Stimulated activated CD8-positive, alpha-beta memory T cell treated with anti-CD3 and anti-CD28 coated beads, Interleukin-12 subunit alpha, Interleukin-12 subunit beta, amount 100 ng/mL, for 24 hours (primary cell): ENCODE data around the gene TMC1.
A peak's percentile ranks its signal among the peaks of the same experiment; 100 is the strongest.
"Not testable (repeated sequence)": the region's sequence is repeated elsewhere in the genome, so short reads cannot be mapped to it uniquely, and the experiment has no call there.

Source experiments
- DNase-seq: peaks from one replicate; pipeline ENCODE4 v3.0.0-alpha.2; 2020; ENCODE audit errors: extremely low read depth

The TMC1 gene

DNA sequence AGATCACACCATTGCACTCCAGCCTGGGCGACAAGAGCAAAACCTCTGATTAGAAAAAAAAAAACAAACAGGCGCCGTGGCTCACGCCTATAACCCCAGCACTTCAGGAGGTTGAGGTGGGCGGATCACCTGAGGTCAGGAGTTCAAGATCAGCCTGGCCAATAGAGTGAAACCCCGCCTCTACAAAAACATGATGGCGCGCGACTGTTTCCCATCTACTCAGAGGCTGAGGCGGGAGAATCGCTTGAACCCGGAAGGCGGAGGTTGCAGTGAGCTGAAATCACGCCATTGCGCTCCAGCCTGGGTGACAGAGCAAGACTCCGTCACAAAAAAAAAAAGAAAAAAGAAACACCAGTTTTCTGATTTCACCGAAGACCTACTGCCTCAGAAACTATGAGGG, at the start of gene TMC1:
TMC1 (plus strand) TSS at position 193 of the 400 bp plus-strand sequence. CDS start 127,041 bp downstream, outside the sequence.
- DNase-seq: not testable (repeated sequence)

DNA sequence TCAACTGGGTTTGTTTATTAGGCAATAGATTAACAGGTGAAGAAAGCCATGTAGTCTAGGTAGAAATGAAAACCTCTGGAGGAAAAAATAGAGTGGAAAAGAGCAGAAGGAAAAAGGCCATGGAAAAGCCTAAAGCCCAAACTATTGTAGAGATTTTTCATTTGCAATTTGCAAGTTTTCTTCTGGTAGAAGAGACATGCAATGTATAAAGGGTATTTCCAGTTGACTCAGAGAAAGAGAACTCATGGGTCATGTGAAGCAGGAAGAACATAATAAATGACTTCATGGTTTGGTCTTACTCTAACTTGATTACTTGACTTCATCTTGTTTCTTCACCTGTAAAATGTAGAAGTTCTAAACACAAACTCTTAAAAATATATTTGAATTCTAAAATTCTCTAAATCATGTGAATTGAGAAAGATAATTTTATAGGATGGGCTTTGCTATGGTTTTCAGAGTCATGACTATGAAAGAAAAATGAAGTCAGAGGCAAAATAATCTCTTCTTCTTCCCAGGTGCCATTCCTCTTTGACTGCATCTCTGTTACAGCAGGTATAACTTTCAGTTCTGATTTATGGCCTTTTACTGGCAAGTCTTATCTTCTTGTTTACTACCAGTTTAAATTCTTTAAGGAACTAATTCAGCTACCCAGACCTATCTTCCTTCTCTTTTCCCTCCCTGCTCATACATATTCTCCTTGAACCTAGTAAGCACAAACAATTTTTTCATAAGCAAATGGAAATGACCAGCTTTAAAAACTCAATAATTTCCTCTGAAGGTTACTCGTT, 47.7 kb upstream of the TMC1 start:
- no peak for DNase-seq

DNA sequence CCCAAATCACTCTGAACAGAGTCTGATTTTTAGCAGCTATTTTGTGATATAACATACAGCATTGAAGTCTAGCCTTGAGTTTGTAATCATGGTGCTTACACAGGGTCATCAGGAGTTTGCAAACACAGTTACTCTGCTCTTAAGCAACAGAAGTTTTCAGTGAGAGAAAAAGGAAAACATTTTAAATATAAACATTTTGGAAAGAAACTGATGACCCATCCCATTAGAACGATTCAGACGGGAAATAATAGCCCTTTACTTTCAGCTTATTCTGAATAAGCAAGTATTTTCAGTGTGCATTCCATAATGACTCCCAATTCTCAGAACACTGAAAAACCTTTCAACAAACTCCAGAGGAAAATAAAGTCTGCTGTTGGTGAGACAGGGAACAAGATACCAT, 46.7 kb upstream of the TMC1 start:
- no peak for DNase-seq

DNA sequence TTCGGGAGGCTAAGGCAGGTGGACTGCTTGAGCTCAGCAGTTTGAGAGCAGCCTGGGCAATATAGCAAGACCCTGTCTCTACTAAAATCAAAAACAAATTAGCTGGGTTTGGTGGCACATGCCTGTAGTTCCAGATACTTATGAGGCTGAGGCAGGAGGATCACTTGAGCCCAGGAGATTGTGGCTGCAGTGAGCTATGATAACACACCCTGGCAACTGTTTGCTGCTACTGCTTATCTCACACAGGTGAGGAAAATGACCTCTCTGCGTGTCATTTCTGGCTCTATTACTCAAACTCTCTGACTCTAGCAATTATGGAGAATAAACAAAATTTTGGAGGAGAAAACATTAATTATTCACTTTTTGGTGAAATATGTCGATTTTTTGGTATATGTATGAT, 45.3 kb upstream of the TMC1 start:
- no peak for DNase-seq

DNA sequence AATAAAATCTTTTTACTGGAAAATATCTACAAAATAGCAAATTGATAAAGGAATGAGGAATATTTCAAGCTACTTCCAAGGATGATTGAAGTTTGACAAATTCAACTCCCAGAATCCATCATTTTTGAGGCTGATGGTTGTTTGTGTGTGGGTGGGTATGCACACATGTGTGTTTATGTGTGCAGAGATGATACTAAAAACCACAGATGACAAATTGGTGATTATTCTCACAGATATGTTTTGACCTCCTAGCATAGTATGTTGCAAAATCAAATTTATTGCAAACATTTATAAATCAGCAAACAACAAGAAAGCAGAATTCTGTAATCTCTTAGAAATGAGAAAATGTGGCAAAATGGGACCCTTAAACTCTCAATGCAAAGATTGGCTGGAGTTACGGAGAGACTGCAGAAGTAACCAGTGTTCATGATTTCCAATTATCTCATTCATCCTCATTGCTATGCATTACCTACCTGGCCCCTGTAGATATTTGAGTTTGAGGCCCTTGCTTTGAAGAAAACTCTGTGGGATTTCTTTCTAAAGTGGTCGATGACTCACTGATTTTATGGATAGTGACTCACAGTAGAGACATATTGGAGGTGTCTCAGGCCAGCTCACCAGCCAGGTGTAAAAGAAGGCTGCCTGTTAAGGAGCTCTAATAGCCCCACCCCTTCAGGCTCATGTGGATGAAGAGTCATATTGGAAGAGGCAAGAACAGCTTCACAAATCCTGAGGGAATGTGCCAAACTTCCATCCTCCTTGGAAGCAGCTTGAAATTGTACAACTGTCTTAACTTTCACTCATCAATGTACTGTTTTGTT, 44.6 kb upstream of the TMC1 start:
- DNase-seq: peak; percentile 26

DNA sequence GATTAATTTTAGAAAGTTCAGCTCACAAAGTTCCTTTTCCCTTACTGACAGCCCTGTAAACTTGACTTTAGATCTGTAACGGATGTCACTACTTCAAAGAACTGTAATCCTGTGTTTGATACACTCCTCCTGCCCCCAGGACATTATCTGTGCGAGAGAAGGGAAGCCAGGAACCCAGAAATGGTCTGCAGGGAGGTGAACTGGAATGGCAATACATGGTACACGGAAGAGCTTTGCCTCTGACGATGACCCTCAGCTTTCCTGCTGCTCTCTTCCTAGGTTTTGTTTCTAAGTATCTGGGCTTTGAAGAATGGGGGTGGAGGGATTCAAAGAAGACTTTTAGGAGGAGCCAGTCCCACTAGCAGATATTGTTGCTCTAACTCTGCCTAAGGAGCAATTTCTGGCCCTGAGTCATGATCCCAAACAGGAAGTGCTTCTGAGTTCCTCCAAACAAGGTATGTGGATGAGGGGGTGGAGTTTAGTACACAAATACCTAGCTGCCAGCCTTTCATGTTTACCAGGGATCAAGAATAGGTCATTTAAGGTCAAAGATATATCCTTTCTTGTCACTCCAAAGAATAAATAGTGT, 43.4 kb upstream of the TMC1 start:
- no peak for DNase-seq

DNA sequence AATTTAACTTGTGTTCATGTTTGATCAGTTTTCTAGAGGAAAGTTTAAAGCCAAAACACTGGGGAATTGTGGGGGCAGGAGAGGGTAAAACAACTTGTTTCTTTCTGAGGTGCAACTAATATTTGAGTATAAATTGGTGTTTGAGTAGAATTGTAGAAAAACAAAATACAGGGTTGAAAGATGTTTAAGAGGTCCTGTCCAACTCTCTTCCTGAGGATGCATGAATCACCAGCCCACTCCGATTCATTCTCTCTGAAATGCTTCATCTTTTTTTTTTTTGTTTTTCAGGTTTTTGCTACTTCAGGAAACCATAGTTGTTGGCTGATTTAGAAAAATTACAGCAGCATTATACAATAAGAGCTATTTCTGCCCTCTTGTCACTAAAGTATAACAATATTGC, 42.4 kb upstream of the TMC1 start:
- no peak for DNase-seq

DNA sequence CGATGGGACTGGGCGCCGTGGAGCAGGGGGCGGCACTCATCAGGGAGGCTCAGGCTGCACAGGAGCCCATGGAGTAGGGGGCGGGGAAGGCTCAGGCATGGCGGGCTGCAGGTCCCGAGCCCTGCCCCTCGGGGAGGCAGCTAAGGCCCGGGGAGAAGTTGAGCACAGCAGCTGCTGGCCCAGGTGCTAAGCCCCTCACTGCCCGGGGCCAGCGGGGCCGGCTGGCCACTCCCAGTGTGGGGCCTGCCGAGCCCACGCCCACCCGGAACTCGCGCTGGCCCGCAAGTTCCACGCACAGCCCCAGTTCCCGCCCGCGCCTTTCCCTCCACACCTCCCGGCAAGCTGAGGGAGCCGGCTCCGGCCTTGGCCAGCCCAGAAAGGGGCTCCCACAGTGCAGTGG, 41.1 kb upstream of the TMC1 start:
- DNase-seq: not testable (repeated sequence)

DNA sequence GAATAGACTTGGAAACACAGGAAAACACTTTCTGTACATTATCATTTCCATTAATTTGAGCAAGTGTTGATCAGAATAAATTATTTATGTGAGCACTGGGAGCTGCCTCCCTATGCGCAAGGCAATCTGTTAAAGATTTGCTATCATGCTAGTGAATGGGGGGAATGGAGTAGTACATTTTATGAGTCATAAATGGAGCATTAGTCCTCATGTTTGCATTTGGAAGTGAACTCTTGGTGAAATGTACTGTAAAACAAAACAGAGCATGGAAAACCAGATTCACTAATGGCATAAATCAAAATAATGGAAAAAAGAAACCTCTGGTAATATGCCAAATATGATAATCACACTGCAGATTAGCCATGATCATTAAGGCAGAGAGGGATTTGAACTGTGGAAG, 40.5 kb upstream of the TMC1 start:
- no peak for DNase-seq

DNA sequence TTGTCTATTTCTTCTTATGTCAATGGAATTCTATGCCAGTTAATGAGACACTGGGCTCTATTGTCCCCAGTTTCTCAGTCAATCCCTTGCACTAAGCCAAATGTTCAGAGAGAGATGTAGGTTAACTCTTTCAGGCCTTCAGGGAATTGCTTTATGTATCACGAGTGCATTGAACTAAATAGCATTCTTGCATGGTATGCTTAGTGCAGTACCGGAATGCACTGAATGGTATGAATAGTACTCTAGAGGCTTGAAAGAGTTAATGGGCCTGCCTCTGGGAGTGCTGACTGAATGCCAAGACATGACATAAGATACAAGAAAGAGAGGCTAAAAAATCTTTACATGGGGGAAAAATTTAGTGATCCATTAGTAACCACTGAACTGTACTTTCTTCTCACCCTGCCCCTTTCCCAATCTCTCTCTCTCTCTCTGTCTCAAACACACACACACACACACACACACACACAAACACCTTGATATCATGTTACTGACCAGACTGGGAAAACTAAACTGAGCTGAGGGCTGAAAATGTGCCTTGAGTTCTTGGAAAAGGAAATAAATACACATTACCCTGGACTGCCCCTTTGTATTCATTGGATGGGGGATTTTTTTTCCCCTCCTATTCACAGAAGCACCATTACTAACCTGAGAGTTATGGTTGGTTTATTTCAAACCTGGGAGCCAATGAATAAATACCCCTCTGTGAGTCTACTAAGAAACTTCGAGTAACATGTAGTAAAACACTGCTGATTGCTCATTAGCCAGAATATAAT, 35.4 kb upstream of the TMC1 start:
- no peak for DNase-seq

DNA sequence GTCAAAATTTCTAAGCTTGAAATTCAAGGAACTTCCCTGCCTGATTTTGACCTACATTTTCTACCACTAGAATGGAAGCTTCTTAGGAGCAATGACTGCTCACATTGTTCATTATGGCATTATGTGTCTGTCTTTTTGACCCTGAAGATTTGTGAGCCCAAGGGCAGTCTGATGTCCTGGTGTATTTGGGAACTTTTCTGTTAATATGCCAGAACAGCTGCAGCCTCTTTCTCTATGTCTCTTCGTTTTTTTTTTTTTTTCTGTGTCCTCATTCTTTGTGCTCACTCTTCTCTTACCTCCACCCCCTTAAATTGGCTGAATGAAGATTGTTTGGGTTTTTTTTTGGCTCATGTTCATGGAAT, 34.8 kb upstream of the TMC1 start:
- no peak for DNase-seq

DNA sequence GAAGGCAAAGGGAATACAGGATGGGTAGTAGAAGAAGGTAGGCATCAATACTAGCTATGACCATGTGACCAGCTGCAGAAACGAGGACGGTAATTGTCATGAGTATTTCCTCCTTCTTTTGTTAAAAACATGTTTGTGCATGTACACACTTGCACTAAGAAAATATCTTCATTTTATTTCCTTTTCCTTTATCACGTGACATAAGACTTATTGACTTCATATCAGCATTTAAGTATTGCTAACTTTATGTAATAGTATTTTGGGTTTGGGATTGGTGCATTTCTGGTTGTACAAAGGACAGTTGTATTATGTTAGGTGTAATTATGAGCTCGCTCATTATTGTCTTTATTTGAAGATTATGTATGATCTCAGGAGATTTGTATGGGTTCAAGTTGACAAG, 33.7 kb upstream of the TMC1 start:
- DNase-seq: not testable (repeated sequence)

DNA sequence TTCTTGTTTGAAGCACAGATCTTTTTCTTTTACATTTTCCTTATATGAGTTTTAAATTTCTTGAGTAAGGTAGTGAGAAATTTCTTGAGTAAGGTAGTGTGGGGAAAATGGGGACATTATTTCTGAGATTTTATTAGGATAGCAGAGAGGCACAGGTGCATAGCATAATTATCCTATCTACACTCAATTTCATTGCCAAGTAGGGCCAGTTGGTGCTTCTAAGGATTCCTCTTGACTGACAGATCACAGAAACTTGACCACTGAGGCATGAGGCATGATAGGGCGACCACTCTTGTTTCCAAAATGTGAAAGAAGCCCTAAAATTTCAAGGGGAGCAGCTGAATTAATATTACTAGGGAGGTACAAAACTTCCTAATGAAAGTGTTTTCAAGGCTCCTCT, 31.4 kb upstream of the TMC1 start:
- no peak for DNase-seq

DNA sequence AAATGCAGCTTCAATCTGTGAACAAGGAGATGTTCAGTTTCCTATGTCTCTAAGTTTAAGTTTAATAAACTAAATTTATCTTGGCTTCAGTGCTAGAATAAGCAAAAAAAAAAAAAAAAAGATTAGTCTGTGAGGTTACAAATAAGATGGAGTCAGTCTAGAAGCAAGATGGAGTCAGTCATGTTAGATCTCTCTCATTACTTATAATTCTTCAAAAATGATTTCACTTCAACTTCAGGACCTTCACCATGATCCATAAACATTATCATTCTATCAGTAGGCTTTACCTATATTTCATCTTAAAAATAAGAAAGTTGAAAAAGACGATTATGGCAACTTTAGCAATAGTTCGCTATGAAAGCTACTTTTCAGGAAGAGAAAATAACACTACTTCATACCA, 30.2 kb upstream of the TMC1 start:
- DNase-seq: no peak

DNA sequence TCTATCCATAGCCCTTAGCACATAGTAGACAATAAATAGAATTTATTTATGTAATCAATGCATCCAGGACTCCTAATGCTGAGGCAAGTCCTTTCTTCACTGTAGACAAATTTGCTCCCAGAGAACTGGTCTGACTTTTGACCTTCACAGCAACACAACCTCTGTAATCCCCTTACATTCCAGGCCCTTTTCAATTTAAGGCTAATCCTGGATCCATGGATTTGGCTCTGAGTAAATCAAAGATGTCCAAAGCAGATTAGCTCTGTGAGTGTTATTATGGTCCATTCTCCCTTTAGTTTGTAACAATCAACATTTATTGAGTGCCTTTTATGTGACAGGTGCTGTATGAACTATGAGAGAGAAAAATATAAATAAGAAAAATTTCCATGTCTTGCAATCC, 27.4 kb upstream of the TMC1 start:
- DNase-seq: no peak

DNA sequence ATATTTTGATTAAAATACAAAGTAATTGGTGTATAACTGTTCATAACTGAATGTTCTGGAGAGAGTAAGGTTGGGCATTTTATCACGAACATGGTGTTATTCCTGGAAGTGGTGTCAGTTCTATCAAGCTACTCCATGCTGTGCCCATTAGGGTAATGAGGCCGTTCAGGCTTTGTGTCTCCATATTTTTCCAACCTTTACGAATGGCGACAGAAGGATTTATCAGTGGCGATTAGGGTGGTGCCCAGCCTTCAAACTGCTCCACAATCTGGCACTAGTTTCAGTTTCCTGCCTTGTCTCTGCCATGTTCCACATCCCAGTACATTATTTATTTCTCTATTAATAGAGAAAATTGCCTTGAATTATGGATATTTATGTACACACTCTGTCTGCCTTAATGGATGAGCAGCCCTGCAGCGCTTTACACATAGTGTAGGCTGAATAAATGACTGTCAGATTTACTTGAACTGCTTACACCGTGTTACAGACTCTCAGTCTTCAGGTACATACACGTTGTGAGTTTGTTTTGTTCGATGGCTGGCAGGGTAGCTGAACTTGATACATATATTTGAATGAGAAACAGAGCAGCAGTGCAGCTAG, 23.9 kb upstream of the TMC1 start:
- no peak for DNase-seq

DNA sequence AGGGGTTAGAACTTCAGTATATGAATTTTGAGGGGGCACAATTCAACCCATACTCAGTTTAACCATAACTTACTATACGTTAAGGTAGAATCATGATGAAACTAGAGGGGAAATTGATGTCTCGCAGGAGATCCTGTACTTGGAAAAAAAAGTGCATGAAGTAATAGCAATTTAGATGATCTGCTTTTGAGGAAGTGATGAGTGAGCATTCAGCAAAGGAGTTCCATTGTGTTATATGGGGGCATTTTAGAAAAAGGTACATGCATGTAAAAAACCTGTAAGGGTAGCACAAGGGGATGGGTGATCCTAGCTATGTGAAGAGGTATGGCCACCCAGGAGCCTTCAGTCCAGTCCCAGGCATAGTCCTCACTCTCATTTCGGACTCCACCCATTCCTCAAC, 14.8 kb upstream of the TMC1 start:
- no peak for DNase-seq

DNA sequence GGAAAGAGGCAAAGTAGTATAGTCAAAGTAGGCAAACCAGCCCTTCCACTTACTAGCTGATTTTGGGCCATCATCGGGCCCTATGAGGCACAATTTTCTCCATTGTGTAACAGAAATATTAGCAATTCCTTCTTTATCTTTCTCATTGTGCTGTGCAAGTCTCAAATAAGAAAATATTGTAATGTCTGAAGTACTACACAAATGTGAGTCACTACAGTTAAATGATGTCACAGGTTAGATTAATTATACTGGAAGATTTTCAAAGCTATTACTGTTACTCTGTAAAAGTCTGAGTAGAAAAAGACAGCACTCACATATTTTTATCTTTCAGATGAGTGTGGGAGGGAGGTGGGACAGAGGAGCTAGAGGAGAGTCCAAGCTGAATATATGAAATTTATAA, 12.4 kb upstream of the TMC1 start:
- no peak for DNase-seq

DNA sequence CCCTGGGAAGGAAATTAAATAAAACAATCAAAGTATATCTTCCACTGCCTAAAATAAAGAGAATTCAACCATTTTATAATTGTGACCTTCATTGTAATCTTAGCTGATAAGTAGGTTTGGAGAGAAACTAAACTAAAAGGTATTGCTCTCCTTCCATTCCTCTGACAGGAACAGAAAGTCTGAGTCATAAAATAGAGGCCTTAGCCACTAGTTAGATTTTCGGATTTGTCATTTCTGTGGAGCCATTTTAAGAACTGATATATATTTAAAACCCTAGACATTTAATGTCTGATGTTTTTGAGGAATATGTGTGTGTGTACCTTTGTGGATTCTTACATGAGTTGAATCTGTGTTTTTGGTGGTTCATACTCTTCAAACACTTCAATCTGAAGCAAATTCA, 11.8 kb upstream of the TMC1 start:
- no peak for DNase-seq

DNA sequence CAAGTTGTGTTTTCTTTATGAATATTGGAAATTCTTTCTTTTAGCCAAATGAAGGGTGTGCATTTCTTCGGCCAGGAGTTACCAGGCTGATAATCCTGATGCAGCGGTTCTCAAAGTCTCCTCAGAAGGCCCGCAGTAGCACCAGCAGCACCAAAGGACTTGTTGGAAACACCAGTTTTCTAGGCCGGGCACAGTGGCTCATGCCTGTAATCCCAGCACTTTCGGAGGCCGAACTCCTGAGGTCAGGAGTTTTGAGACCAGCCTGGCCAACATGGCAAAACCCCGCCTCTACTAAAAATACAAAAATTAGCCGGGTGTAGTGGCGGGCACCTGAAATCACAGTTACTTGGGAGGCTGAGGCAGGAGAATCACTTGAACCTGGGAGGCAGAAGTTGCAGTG, 397 bp upstream of the TMC1 start:
- not testable (repeated sequence) for DNase-seq

DNA sequence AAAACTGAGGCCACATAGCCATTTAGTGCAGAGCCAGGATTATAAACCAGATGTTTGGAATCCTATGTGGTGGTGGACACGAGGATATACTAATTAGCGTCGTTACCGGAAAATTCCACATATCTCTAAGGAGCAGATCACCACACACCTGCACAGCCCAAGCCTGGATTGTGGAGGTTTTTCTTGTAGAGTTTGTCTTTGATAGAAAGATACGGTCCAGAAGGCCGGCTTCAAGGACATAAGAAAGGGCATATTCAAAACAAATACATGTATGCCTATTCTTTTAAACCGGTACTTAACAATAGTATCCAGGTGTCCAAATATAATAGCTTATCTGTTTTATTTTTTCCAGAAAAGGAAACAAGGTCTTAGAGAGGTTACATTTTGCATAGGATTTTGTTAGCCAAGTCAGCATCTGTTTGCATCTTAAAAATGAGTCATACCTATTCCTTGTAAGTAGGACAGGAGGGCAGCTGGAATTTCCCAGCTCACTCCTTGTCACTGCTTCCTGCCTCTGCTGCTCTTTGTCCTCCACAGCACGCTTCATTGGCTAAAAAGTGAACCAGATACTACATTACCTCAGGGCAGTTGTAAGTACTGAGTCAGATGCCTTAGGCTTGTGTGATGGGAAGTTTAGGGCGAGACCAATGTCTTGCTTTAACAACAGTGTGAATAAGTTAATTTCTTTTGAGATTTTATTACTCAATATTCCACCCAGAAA, 3.6 kb downstream of the TMC1 start:
- no peak for DNase-seq
